Suprapubic skin (tissue), 3 donors: ENCODE results near the gene C2CD4A.

Experiments used
- CTCF ChIP-seq, 2 donors: fragments of 200-600 bp in 1 of 2; fragments of 450-650 bp in 1 of 2; sonication (generic) in 1 of 2; IDR thresholded peaks; one replicate each; pipeline ENCODE4 v1.5.1; 2016 to 2019; ENCODE audit warnings: antibody characterized with exemption in 2 of 2, mild to moderate bottlenecking in 1 of 2, moderate library complexity in 1 of 2
- POLR2A ChIP-seq, 2 donors: fragments of 450-650 bp; IDR thresholded peaks; one replicate each; pipeline ENCODE4 v1.6.1; 2017; ENCODE audit warnings: antibody characterized with exemption in 2 of 2, mild to moderate bottlenecking in 2 of 2, moderate library complexity in 2 of 2

GRCh38 chr15:62104401-62104800, 37.6 kb downstream of the C2CD4A start:
- TF ChIP-seq CTCF (IDR thresholded peaks at IDR 0.05) (no peak), POLR2A (IDR thresholded peaks at IDR 0.05) (no peak)
